Esophagus squamous epithelium (tissue), 4 donors: ENCODE data around the gene CPSF6.

Source experiments
- CTCF ChIP-seq, 6 experiments: fragments of 450-650 bp in 4 of 6; fragments of 200-600 bp in 2 of 6; sonication (generic) in 2 of 6; IDR thresholded peaks; one replicate each; pipeline ENCODE4 v1.5.1; 2016 to 2019; ENCODE audit warnings: antibody characterized with exemption in 6 of 6, mild to moderate bottlenecking in 4 of 6, moderate library complexity in 4 of 6
- POLR2A ChIP-seq, 4 donors: fragments of 450-650 bp; IDR thresholded peaks; one replicate each; pipeline ENCODE4 v1.6.1; 2017; ENCODE audit warnings: antibody characterized with exemption in 4 of 4, mild to moderate bottlenecking in 4 of 4, moderate library complexity in 3 of 4

- TF ChIP-seq CTCF (IDR thresholded peaks at IDR 0.05) (no peak), POLR2A (IDR thresholded peaks at IDR 0.05) (no peak)
Measured at GRCh38 chr12:69241438-69242092, 2.2 kb downstream of the CPSF6 start.
